HG02798 (cell line): ENCODE measurements around the gene ZCCHC2.

ENCODE experiments used
- ATAC-seq: cut with Tn5 transposase; IDR thresholded peaks from one replicate; pipeline ENCODE4 v1.9.1; 2021; ENCODE audit warnings: mild to moderate bottlenecking; ENCODE audit not compliant: unreplicated experiment, poor library complexity

The ZCCHC2 gene

DNA sequence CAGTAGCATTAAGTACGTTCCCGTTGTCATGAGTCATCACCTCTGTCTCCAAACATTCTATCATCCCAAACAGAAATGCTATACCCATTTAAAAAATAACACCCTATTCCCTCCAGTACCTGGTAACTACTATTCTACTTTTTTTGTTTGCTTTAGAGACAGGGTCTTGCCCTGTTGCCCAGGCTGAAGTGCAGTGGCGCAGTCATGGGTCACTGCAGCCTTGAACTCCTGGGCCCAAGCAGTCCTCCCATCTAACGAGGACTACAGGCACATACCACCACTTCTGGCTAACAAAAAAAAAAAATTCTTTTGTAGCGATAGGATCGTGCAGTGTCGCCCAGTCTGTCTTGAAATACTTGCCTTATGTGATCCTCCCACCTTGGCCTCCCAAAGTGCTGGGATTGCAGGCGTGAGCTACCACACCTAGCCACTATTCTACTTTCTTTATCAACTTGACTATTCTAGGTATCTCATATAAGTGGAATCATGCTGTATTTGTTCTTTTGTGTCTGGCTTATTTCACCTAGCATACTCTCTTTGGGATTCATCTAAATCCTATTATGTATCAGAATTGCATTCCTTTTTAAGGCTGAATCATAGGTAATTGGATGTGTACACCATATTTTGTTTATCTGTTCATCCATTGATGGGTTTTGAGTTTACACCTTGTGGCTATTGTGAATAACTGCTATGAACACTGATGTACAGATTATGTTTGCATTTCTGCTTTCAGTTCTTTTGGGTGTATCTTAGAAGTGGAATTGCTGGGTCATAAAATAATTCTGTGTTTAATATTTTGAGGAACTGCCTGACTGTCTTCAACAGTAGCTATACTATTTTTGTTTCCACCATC, 14.4 kb downstream of the ZCCHC2 start:
- ATAC-seq, result no peak

DNA sequence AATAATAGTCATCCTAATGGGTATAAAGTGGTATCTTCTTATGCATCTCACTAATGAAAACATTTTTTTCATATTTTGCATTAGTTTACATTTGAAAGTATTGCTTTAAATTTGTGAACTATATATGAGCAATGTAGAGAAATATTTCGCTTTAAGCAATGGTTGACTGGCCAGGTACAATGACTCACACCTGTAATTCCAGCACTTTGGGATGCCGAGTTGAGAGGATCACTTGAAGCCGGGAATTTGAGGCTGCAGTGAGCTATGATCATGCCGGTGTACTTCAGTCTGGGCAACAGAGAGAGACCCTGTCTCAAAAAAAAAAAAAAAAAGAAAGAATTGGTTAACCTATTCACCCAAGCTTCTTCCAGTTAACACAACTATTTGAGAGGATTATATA, 15.1 kb downstream of the ZCCHC2 start:
- ATAC-seq, result no peak

DNA sequence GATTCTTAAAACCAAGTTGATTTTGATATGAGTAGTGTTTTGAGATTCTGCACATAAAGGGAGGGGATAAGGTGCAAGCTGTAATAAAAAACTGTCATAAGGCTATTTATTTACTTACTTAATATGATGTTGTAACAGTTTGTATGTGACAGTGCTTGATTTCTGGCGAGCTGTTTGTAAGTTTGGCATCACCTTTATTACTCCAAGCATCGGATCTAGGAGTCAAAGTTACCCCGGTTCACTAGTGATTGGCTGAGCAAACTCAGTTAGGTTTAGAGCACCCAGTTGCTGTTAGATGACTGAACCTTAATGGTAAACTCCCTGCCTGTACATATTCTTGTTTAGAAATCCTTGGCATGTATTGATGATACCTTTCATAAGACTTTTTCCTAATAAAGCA, 16.1 kb downstream of the ZCCHC2 start:
- ATAC-seq, result no peak

DNA sequence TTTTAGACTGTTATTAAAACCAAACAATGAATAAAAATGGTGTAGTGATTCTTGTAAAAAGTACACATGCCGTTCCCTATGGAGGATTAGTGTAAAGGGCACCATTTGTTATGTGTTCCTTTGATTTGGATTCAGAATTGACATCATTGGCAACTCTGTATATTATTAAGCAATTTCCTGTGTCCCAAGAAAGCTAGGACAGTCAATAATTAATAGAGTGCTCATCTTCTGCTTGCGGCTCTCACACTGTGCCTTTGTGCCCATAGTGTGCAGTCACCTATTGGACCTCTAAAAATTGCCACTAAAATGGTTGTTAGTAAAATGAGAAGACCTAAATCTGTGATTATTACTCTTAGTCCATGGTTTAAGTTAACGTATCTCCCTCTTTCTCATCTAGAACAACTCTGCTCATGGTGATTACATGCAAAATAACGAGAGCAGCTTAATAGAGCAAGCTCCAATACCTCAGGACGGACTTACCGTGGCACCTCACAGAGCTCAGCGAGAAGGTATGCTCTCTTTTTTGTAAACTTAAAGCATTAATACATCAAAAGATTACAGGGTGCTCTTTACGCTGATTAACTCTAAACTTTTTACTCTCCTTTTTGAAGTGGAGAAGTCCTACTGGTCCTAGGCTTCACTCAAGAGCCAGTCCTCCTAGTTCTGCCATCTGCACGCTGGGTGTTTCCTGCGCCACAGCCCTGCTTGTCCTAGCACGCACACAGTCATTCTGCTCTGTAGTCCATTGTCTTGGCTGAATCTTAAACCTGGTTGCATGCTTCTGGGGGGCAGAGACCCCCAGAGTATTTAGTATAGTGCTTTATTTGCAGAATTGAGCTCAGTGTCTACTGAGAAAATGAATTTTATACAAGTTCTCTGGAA, 16.7 kb downstream of the ZCCHC2 start:
- ATAC-seq, result no peak

DNA sequence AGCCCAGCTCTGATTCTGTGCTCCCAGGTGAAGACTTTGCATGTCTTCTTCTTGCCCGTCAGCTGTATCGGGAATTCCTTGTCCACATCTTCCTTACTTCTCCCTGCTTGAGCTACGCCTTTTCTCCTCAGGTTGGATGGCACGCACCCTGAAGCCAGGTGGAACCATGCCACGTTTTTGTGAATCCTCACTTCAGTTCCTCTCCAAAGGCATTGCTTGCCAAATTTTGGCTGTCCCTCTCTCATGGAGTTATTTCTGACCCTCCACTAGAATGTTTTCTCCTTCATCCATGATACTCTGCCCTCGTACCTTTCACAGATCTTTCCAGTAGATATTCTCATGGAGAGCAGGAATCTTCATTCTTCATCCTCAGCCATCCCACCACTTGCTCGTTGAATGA, 20.2 kb downstream of the ZCCHC2 start:
- no peak for ATAC-seq

DNA sequence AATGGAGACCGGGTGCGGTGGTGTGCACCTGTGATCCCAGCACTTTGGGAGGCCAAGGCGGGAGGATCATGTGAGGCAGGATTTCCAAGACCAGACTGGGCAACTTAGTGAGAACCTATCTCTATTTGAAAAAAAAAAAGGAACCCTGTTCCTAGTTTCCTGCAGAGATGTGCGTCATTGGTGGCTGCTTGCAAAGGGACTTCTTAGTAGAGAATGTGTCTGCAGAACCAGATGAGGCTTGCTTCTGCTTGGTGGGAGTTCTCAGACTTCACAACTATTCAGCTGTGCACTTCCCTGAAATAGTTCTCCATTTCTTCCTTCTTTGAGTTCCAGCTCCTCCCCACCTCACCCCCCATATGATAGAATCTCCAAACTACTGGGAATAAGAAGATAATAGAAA, 22.3 kb downstream of the ZCCHC2 start:
- ATAC-seq, result no peak

DNA sequence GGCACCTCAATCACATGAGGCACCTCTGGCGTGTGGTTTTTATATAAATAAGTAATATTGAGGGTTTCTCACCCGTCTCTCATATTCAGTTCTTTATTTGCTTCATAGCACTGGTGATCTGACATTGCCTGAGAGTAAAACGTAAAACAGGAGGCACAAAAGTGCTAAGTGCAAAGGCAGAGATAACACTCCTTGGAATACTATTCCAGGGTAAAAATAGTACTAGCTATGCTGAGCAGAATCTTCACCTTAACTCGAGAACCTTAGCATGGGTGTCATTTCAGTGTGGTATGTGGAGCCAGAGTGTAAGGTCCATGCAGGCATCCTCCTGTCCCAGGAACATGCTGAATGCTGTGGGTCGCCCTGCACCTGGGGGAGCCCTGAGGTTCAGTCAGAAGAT, 26.9 kb downstream of the ZCCHC2 start:
- no peak for ATAC-seq

DNA sequence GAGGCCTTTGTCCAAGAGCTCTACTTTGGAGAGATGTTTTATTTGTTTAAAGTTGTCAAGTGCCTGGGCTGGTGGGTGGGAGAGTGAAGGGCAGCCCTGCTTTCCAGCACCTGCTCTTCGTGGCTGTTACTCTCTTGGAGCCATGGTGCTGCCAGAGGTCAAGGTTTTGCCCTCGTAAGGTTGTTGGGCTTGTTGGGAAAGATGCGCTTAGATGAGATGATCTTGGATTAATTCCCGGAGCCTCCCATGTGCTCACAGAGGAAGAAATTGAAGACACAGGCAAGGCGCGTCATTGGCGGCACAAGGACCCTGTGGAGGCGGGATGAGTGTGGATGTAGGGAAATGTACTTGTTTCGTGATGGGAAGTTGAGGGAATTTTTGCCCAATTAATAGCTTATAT, 27.9 kb downstream of the ZCCHC2 start:
- ATAC-seq, result no peak

DNA sequence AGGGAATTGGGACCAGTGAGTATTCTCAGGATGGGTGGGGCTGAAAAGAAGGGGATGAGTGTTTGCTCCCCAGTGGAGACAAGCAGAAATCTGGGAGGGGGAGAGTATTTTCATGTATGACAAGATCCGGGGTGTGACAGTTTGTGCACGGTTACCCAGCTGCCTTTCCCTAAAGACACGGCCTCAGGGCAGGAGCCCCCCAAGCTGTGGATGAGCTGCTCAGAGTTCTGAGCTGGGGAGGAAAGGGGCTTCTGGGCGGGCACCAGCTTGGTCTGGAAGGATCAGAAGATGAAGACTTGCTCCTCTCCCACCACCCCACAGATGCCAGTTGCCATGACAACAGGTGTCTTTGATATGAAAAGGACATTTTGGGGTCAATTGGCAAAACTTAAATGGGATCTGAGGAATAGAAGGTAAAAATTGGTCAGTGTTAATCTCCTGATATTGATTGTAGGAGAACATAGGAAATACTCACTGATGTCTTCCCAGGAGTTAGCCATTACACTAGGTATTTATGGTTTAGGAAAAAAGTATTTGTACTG, 29.2 kb downstream of the ZCCHC2 start:
- ATAC-seq, result no peak

DNA sequence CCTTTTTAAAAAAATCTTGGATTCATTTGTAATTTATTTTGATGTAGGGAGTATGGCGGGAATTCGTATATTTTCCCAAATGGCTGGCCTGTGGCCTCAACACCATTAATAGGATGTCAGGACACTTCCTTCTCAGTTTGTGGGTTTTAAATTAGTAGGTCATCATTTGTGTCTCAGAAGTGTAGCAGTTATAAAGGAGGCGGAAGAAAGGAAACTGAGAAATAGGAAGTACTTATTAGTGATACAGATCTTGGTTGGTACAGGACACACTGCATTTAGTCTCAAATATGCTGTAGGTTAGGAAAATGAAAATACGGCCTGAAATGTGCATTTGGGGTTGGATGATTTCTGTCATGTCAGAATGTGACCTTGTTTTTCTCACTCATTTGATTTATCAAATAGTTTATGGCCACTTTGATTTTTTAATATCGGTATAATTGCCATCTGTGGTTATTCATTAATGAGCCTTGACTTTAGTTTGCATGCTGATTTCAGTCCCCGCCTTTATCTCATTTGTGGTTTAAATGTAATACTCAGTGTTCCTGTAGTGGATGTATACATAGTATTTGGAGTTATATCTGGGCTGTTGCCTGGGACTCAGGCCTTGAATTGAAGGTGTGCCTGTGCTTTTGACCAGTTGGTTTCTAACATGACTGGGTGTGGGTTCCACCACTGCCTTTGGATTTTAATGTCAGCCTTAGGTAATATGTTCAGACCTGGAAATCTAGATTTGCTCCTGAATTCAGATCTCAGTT, 31.4 kb downstream of the ZCCHC2 start:
- no peak for ATAC-seq

DNA sequence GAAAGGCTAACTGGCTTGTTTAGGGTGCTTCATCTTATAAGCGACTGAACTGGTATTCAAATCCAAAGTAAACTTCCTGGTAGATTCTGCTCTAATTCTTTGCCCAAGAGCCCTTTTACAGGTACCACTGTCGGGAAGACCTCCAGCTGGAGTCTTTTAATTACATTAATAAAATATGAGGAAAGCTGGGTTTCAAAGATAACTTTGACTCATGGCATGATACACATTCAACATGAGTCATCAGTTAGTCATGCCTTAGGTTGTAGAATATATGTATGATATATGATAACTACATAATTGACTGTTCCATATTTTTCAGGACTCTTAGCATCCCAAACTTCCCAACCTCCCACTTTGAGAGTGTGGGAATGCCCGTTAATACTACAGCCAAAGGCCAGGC, 32.3 kb downstream of the ZCCHC2 start:
- ATAC-seq, result no peak

DNA sequence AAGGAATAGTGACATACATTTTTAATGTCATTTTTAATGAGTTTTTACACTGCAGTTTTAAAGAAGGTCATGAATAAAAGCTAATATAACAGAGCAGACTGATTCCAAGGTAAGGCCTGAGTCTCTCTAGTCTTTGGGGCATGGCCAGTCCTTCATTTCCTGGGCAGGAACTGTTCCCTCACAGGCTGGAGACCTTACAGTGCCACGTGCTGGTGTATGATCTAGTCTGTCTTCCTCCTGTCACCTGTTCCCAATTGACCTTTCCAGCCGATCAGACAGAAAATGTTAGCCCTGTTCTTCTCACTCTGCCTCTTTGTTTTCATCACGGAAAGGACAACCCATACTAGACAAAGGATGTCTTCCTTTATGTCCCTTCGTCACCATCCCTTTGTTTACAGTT, 33.6 kb downstream of the ZCCHC2 start:
- no peak for ATAC-seq

DNA sequence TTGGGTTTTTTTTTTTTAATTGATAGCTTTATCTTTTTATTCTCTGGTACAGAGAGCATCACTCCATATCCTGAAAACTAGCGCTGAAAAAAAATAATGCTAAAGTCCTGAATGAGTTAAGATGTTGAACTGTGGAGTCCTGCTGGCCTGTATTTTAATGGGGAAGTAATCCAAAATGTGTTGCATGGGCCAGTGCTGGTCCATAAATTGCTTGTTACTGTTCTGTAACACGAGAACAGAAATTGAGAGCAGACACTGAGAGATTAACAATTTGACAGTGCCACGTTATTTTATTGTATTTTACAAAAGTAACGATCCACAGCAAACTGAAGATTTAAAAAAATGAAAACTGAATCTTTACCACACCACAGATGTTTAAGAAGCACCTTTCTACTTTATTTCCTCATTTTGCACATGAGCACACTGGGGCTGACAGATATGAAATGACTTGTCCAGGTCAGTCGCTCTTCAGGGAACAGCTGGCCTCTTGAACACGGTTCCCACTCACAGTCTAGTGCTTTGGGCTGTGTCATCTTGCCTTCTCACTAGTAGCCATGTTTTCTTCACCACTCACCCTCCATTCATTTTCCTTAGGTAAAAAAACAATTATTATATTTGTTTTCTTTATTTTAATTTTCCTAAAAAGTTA, 35.3 kb downstream of the ZCCHC2 start:
- ATAC-seq, result peak; percentile 64

DNA sequence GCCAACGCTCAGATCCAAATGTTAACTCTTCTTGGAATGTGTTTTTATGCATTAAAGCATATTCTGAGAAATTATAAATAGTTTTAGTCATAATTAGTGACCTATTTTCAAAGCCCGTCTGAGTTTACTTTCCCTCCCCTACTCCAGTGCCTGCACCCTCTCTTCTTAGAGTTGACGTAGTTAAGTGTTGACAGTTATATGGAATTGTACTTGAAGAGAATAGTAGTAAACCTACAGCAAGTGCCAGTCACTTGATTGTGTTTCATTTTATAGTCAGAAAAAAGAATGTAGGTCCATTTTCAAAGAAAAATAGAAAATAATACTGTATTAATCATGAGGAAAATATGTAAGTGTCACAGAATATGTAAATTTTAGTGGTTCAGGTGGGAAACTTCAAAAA, 41.2 kb downstream of the ZCCHC2 start:
- ATAC-seq, result no peak

DNA sequence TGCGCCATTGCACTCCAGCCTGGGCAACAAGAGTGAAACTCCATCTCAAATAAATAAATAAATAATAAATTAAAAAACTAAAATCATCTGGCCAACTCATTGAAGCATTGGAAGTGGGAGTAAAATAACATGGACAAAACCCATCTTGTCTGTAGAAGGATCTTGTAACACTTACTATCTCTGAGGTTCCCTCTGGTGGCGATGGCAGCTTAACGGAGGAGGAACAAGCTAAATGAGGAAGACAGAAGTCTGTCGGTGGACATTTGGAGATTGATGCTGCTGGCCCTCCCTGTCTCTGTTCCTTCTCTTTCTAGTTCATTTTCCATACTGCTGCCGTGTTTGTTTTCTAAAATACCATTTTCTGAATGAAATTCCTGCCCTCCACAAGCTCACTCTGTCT, 43.4 kb downstream of the ZCCHC2 start:
- no peak for ATAC-seq

DNA sequence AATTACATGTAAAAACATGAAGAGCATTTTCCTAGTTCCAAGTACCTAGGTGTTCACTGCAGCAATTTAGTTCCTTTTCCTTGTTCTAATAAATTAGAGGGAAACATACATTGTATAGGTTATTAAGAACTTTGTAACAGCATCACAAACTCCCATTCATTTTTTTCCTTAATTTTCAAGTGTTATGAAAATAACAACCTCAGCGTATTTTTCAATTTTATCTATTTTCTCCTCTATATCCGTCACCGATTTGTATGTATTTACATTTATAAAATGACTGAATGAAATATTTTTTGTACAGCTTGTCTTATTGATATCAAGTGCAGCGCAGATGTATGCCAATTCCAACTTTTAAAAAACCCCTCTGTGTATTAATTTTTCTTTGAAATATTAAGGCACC, 44.0 kb downstream of the ZCCHC2 start:
- ATAC-seq, result no peak

DNA sequence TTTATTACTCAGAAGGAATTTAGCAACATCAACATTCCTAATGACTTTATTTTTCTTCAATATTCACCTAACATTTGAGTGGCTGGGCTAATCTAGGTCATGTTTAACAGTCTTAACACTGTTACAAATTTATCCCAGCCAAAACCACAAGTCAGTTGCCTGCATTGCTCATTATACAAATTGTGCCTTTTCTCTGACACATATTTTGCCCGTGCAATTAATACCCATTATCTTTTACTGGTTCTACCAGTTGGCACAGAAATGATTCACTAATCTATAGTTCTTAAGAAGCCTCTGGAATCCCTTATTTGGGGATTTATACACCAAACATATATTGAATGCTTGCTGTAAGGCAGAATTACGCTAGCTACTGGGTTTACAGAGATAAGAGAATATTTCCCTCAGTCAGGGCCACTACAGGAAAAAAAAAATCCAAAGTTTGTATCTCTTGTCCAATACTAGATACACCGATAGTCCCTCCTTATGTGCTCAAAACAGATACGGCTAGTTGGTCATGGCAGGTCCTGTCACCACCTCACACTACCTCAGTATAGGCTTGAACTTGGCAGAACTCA, 46.3 kb downstream of the ZCCHC2 start:
- ATAC-seq, result no peak

DNA sequence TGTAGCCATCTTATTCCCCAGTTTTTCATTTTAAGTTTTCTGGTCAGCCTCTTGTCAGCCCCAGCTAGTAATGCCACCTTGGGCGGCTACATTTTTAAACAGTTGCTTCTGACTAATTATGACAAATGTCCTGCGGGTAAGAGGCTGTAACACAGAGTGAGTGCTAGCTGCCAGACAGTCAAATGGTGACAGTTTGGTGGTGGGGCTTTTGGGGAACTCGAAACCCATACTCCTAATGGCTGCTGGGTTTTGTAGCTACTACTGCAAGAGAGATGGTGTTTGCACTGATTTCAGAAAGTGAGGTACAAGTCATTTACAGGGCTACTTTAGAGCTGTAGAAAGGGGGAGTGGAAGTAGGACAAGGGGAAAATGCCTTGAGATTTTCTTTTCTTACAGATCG, 48.2 kb downstream of the ZCCHC2 start:
- ATAC-seq, result no peak

DNA sequence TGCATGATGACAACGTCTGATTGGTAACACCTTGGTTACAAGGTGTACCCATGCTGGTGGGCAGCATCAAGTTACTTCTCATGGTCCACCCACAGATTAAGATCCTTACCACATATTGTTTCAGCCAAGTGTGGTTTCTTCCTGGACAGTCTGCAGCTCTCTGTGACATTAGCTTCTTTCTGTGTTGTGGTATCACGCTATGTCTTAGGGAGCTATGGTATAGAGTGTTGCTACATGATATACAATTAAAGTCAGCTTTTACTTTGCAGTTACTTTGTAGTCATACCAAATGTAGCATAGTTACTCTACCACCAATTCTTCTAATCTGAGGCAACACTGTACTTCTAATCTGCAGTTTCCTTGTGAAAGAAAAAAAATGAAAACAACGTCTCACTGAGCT, 48.8 kb downstream of the ZCCHC2 start:
- no peak for ATAC-seq

DNA sequence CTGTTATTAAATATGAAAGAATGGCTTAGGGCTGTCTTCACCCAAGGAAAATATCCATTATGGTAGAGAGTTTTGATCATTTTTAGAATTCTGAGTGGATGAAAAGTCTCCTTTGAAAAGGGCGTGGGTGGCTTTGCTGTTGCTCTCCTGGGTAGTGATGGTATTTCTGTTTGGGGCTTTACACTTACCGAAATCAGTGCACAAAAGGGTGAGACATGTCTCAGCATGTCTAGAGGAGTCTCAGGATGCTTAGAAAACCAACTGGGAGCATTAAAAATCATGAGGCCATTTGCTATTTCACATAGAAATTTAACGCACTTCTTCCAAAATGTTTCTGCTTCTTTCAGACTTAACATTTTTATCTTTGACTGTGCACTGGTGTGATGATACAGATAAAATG, 49.6 kb downstream of the ZCCHC2 start:
- no peak for ATAC-seq
